GM12878 (cell line): Measurements from ENCODE around the gene ODC1. TPM values are rescaled to one million over a fixed set of nuclear protein-coding genes. Genes with fewer than 3 reads are reported as not detected.

Experiments used
- BHLHE40 ChIP-seq, 2 experiments: fragments of 450-650 bp in 1 of 2; IDR thresholded peaks; 2 replicates each; pipeline ENCODE4 v1.6.1; 2011 to 2017; ENCODE audit warnings: low read depth in 2 of 2, borderline replicate concordance in 1 of 2, improper control_type of control experiment in 1 of 2, low read length in 1 of 2, mild to moderate bottlenecking in 1 of 2
- CHD4 ChIP-seq: fragments of 200-600 bp; sonication (generic); IDR thresholded peaks from 2 replicates; pipeline ENCODE4 v1.6.1; 2016; ENCODE audit warnings: mild to moderate bottlenecking
- CREB1 ChIP-seq: IDR thresholded peaks from 2 replicates; pipeline ENCODE4 v1.6.1; 2012; ENCODE audit warnings: low read depth, mild to moderate bottlenecking, inconsistent platforms
- EZH2 ChIP-seq: IDR thresholded peaks from 2 replicates; pipeline ENCODE4 v1.6.1; 2012; ENCODE audit warnings: low read depth, mild to moderate bottlenecking, control low read depth, inconsistent platforms, low read length, borderline replicate concordance; ENCODE audit not compliant: control insufficient read depth
- GABPA ChIP-seq: IDR thresholded peaks from 2 replicates; pipeline ENCODE4 v1.6.1; 2014; ENCODE audit warnings: antibody characterized with exemption, low read depth, mild to moderate bottlenecking, inconsistent platforms
- HDGF ChIP-seq: fragments of 450-650 bp; IDR thresholded peaks from 2 replicates; pipeline ENCODE4 v1.6.1; 2016; ENCODE audit warnings: antibody characterized with exemption
- IKZF1 ChIP-seq: fragments of 450-650 bp; conservative IDR thresholded peaks from 2 replicates; pipeline ENCODE4 v1.6.1; 2017; ENCODE audit warnings: antibody characterized with exemption, mild to moderate bottlenecking
- IKZF2 ChIP-seq, 2 experiments: fragments of 450-650 bp; IDR thresholded peaks; 2 replicates each; pipeline ENCODE4 v1.6.1; 2017; ENCODE audit warnings: mild to moderate bottlenecking in 2 of 2, moderate library complexity in 2 of 2
- IRF4 ChIP-seq: IDR thresholded peaks from 2 replicates; pipeline ENCODE4 v1.6.1; 2011; ENCODE audit warnings: low read depth, low read length
- JUNB ChIP-seq: IDR thresholded peaks from 2 replicates; pipeline ENCODE4 v1.6.1; 2016; ENCODE audit warnings: antibody characterized with exemption, mild to moderate bottlenecking
- KAT2A ChIP-seq: conservative IDR thresholded peaks from 2 replicates; pipeline ENCODE4 v1.6.1; 2011; ENCODE audit warnings: low read depth, low read length; ENCODE audit not compliant: control insufficient read depth
- KDM1A ChIP-seq: fragments of 200-600 bp; sonication (generic); IDR thresholded peaks from 2 replicates; pipeline ENCODE4 v1.6.1; 2016; ENCODE audit warnings: borderline replicate concordance
- MTA2 ChIP-seq: fragments of 450-650 bp; IDR thresholded peaks from 2 replicates; pipeline ENCODE4 v1.6.1; 2016; ENCODE audit warnings: low read depth, mild to moderate bottlenecking, moderate library complexity
- NFIC ChIP-seq: IDR thresholded peaks from 2 replicates; pipeline ENCODE4 v1.6.1; 2012; ENCODE audit warnings: low read depth, mild to moderate bottlenecking, inconsistent platforms, low read length, moderate library complexity
- POLR2AphosphoS2 ChIP-seq: IDR thresholded peaks from 2 replicates; pipeline ENCODE4 v1.6.1; 2011; ENCODE audit warnings: low read depth, mild to moderate bottlenecking, low read length, improper control_type of control experiment, moderate library complexity
- POLR2AphosphoS5 ChIP-seq: IDR thresholded peaks from 2 replicates; pipeline ENCODE4 v1.6.1; 2011; ENCODE audit warnings: mild to moderate bottlenecking, low read length, inconsistent platforms
- SIX5 ChIP-seq: IDR thresholded peaks from 2 replicates; pipeline ENCODE4 v1.6.1; 2011; ENCODE audit warnings: mild to moderate bottlenecking, low read depth, low read length, moderate library complexity; ENCODE audit not compliant: severe bottlenecking
- ZBED1 ChIP-seq: IDR thresholded peaks from 2 replicates; pipeline ENCODE4 v1.6.1; 2016; ENCODE audit warnings: borderline replicate concordance
- ZNF207 ChIP-seq: fragments of 450-650 bp; IDR thresholded peaks from 2 replicates; pipeline ENCODE4 v1.6.1; 2014; ENCODE audit warnings: antibody characterized with exemption, mild to moderate bottlenecking, borderline replicate concordance
- ZNF217 ChIP-seq: fragments of 450-650 bp; IDR thresholded peaks from 2 replicates; pipeline ENCODE4 v1.6.1; 2017; ENCODE audit warnings: antibody characterized with exemption, mild to moderate bottlenecking
- ZNF24 ChIP-seq: fragments of 450-650 bp; IDR thresholded peaks from 2 replicates; pipeline ENCODE4 v1.6.1; 2017; ENCODE audit warnings: antibody characterized with exemption, mild to moderate bottlenecking
- ZZZ3 ChIP-seq: IDR thresholded peaks from 2 replicates; pipeline ENCODE4 v1.6.1; 2011; ENCODE audit warnings: low read depth; ENCODE audit not compliant: control insufficient read depth, insufficient read length
- polyA plus RNA-seq, 11 experiments: library from polyadenylated mRNA; depleted of rRNA in 4 of 11; unstranded in 6 of 11; stranded (reverse) in 5 of 11; fragments of >200 nt; fragmentation: Nextera tagmentation in 4 of 11; fragmentation: Illumina TruSeq in 1 of 11; extraction: Ambion mirVana in 4 of 11; extraction: Trizol in 1 of 11; gene quantifications; 1 replicate in 1 of 11; 2 replicates in 10 of 11; pipeline versions ENCODE4 v1.2.1 to v1.2.3, GENCODE V29; 2011 to 2016; ENCODE audit warnings: inconsistent platforms in 2 of 11, missing spikeins in 2 of 11, low read depth in 1 of 11
- total RNA-seq, 4 experiments: library from RNA; depleted of rRNA in 3 of 4; stranded (reverse); fragments of >200 nt in 3 of 4; fragmentation: Illumina TruSeq in 1 of 4; extraction: Trizol in 1 of 4; gene quantifications; 2 replicates each; pipeline versions ENCODE4 v1.2.1 to v1.2.3, GENCODE V29; 2013 to 2021
- TF ChIP-seq, protein P1 (sequence below): fragments of 450-650 bp; IDR thresholded peaks from 2 replicates; pipeline ENCODE4 v1.6.1; 2017; ENCODE audit warnings: low read depth, mild to moderate bottlenecking, moderate library complexity
- TF ChIP-seq, protein P2 (sequence below): fragments of 450-650 bp; formaldehyde crosslinking; IDR thresholded peaks from 2 replicates; pipeline ENCODE4 v1.4.0; 2022; ENCODE audit warnings: mild to moderate bottlenecking, moderate library complexity
- TF ChIP-seq, protein P3 (sequence below): IDR thresholded peaks from 2 replicates; pipeline ENCODE4 v1.6.1; 2011; ENCODE audit warnings: low read depth, low read length, improper control_type of control experiment, borderline replicate concordance
- TF ChIP-seq, protein P4 (sequence below): fragments of 450-650 bp; IDR thresholded peaks from 2 replicates; pipeline ENCODE4 v1.6.1; 2017; ENCODE audit warnings: mild to moderate bottlenecking

ODC1 gene
- total and polyA plus RNA-seq, 10 of the 15 experiments (the other 5 are each of a cell fraction or from before 2014, with no cell fraction given): 68.5 to 441 (median 340) TPM

DNA sequence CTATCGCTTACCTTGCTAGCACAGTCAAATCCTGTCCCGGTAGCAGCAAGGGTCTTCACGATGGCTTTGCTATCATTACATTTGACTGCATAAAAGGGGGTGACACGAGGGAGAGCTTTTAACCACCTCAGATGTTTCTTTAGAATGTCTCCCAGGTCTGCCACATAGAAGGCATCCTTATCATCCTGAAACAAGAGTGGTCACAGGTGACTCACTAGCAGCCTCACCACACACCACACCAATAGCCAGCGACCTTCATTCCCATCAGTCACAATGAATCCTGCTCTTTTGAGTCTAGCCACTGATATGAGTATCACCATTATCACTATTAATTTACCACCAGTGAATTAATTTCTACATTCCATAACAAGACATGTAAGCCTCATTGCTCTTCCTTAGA is 3.7 kb downstream of the ODC1 start (continued):
- peak; percentile 44; the same call in 1 of the 2 replicates for TF ChIP-seq MTA2
- no peak for TF ChIP-seq GABPA
- TF ChIP-seq NFIC: peak; percentile 65; the same call in 1 of the 2 replicates
- TF ChIP-seq, protein P1, sequence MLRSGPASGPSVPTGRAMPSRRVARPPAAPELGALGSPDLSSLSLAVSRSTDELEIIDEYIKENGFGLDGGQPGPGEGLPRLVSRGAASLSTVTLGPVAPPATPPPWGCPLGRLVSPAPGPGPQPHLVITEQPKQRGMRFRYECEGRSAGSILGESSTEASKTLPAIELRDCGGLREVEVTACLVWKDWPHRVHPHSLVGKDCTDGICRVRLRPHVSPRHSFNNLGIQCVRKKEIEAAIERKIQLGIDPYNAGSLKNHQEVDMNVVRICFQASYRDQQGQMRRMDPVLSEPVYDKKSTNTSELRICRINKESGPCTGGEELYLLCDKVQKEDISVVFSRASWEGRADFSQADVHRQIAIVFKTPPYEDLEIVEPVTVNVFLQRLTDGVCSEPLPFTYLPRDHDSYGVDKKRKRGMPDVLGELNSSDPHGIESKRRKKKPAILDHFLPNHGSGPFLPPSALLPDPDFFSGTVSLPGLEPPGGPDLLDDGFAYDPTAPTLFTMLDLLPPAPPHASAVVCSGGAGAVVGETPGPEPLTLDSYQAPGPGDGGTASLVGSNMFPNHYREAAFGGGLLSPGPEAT: no peak
- TF ChIP-seq ZZZ3: no peak
- TF ChIP-seq ZNF207: no peak
- peak; percentile 26; the same call in 1 of the 2 replicates for TF ChIP-seq IKZF1
- no peak for TF ChIP-seq CHD4
- no peak for TF ChIP-seq POLR2AphosphoS2
- 0 out of 2 replicates have a peak, but pooled peaks have one; percentile 16 for TF ChIP-seq CREB1
- TF ChIP-seq HDGF: 0 out of 2 replicates have a peak, but pooled peaks have one; percentile 23
- peak; percentile 64; the same call in 1 of the 2 replicates for TF ChIP-seq IRF4
- TF ChIP-seq, protein P2, sequence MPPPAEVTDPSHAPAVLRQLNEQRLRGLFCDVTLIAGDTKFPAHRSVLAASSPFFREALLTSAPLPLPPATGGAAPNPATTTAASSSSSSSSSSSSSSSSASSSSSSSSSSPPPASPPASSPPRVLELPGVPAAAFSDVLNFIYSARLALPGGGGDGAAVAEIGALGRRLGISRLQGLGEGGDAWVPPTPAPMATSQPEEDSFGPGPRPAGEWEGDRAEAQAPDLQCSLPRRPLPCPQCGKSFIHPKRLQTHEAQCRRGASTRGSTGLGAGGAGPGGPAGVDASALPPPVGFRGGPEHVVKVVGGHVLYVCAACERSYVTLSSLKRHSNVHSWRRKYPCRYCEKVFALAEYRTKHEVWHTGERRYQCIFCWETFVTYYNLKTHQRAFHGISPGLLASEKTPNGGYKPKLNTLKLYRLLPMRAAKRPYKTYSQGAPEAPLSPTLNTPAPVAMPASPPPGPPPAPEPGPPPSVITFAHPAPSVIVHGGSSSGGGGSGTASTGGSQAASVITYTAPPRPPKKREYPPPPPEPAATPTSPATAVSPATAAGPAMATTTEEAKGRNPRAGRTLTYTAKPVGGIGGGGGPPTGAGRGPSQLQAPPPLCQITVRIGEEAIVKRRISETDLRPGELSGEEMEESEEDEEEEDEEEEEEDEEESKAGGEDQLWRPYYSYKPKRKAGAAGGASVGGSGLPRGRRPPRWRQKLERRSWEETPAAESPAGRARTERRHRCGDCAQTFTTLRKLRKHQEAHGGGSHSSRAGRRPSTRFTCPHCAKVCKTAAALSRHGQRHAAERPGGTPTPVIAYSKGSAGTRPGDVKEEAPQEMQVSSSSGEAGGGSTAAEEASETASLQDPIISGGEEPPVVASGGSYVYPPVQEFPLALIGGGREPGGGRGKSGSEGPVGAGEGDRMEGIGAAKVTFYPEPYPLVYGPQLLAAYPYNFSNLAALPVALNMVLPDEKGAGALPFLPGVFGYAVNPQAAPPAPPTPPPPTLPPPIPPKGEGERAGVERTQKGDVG (CRISPR knock-in tag): no peak
- TF ChIP-seq POLR2AphosphoS5: peak; percentile 56; the same call in 1 of the 2 replicates
- no peak for TF ChIP-seq EZH2
- peak in 1 of 2 experiments; percentile 35; a peak in 1 of 4 replicates for TF ChIP-seq BHLHE40 (IDR thresholded peaks at IDR 0.05; ENCODE audit: borderline replicate concordance in 1 of 2, low read depth in 2 of 2, low read length in 1 of 2)
- peak; percentile 74 for TF ChIP-seq JUNB
- TF ChIP-seq ZNF24: no peak
- no peak for TF ChIP-seq SIX5
- TF ChIP-seq, protein P3, sequence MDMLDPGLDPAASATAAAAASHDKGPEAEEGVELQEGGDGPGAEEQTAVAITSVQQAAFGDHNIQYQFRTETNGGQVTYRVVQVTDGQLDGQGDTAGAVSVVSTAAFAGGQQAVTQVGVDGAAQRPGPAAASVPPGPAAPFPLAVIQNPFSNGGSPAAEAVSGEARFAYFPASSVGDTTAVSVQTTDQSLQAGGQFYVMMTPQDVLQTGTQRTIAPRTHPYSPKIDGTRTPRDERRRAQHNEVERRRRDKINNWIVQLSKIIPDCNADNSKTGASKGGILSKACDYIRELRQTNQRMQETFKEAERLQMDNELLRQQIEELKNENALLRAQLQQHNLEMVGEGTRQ: no peak
- TF ChIP-seq IKZF2 (IDR thresholded peaks at IDR 0.05): peak; percentile 25 to 42; a peak in 2 of 4 replicates
- no peak for TF ChIP-seq KAT2A
- peak; percentile 51; the same call in 1 of the 2 replicates for TF ChIP-seq ZBED1
- TF ChIP-seq ZNF217: no peak
- TF ChIP-seq, protein P4, sequence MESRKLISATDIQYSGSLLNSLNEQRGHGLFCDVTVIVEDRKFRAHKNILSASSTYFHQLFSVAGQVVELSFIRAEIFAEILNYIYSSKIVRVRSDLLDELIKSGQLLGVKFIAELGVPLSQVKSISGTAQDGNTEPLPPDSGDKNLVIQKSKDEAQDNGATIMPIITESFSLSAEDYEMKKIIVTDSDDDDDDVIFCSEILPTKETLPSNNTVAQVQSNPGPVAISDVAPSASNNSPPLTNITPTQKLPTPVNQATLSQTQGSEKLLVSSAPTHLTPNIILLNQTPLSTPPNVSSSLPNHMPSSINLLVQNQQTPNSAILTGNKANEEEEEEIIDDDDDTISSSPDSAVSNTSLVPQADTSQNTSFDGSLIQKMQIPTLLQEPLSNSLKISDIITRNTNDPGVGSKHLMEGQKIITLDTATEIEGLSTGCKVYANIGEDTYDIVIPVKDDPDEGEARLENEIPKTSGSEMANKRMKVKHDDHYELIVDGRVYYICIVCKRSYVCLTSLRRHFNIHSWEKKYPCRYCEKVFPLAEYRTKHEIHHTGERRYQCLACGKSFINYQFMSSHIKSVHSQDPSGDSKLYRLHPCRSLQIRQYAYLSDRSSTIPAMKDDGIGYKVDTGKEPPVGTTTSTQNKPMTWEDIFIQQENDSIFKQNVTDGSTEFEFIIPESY: no peak
- TF ChIP-seq KDM1A: no peak
